8988T (cell line): ENCODE results near the gene ACTL7B.
"Not testable (repeated sequence)": the region's sequence is repeated elsewhere in the genome, so short reads cannot be mapped to it uniquely, and the experiment has no call there.

Source experiments
- DNase-seq: peaks from one replicate; pipeline ENCODE4 v3.0.0; 2011

The ACTL7B gene

DNA sequence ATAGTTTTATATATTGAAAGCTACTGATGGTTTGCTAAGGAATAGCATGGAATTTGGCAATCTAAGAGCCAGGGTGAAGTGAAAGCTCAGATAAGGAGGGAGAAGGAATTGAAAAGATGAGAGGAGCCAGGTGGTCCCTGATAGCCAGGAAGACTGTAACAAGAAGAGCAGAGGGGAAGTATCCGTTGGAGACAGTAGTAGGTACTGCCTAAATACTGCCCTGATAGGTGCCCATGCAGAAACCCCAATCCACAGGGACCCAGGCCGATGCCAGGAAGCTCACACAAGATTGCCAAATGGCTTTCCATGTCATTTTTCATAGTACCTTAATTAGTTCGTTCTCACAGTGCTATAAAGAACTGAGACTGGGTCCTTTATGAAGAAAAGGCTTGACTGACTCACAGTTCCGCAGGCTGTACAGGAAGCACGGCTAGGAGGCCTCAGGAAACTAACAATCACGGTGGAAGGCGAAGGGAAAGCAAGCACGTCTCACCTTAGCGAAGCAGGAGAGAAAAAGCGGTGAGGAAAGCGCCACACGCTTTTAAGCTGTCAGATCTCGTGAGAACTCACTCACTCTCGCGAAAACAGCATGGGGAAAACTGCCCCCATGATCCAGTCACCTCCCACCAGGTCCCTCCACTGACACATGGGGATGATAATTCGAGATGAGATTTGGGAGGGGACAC lies 13.0 kb downstream of the ACTL7B start:
- no peak for DNase-seq

DNA sequence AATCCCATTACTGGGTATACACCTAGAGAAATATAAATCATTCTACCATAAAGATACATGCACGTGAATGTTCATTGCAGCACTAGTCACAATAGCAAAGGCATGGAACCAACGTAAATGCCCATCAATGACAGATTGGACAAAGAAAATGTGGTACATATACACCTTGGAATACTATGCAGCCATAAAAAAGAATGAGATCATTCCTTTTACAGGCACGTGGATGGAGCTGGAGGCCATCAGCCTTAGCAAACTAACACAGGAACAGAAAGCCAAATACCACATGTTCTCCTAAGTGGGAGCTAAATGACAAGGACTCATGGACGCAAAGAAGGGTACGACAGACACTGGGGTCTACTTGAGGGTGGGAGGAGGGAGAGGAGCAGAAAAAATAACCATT lies 16.2 kb downstream of the ACTL7B start:
- not testable (repeated sequence) for DNase-seq

DNA sequence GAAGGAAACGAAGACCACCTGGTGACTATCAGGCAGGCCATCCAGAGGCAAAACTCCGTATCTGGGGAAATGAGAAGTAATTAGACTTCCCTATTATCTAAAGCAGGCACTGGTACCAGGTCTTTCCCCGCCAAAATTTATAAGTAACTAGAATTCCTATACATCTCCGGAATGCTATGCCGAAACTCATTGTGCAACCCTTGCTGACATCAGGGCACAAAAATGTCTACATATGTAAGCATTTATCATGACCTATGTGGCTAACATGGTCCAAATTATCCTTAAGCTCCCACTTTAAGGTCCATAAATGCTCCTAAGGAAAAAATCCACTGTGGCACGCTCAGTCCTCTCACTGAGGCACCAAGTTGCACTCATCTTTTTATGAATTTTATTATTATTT lies 17.8 kb downstream of the ACTL7B start:
- no peak for DNase-seq

DNA sequence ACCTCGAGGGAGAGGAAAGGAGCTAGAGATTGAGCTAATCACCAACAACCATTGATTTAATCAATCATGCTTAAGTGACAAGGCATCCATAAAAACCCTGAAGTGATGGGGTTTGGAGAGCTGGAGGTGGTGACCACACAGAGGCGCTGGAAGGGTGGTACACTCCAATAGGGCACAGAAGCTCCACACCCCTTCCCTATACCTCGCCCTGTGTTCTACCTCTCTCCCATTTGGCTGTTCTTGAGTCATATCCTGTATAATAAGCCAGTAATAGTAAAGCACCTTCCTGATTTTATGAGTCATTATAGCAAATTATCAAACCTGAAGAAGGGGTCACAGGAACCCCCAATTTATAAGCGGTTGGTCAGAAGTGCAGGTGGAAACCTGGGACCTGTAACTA lies 18.3 kb downstream of the ACTL7B start:
- no peak for DNase-seq

DNA sequence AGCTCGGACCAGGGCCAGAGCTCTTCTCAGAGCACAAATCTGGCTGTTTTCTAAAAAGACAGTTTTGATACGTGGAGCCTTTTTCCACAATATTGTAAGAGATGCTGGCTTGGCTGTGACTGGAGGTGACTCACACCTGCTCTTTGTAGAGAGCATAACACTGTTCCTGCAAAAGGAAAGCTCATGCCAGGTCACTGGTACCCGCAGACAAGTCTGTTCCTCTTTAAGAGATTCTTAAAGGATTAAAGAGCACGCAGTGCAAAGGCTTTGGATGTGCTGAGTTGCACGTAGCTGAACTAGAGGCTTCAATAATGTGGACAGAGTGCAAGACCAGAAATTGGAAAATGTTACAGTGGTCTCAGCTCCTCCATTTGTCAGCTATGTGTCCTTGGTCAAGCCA lies 19.0 kb downstream of the ACTL7B start:
- no peak for DNase-seq

DNA sequence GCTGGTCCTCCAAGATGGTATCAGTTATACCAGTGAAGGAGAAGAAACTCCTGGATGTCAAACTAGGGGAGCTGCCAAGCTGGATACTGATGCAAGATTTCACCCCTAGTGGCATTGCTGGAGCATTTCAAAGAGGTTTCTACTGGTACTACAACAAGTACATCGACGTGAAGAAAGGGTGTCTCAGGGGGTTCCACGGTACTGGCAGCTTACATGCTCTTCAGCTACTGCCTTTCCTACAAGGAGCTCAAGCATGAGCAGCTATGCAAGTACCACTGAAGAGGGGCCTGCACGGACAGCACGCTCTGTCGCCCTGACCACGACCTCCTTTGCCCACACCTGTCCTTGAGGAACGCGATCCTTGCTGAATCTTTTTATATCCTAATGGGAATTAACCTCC lies 19.5 kb downstream of the ACTL7B start:
- no peak for DNase-seq

DNA sequence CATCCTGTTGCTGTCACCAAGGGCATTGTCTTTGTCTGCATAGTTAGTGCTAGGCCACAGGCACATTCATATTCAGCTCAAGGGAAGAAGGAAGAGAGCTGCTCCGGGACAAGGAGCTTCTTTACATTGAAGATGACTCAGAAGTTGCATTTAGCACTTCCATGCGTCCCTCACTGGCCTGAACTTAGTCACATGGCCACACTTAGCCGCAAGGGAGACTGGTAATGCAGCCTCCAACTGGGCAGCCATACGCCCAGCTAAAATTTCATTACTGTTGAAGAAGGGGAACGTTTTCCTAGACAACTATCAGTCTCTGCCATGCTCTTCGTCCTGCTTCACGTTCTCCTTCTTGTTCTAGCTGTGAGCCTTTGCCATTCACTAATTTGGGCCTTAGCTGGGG lies 20.0 kb downstream of the ACTL7B start:
- DNase-seq, result no peak

DNA sequence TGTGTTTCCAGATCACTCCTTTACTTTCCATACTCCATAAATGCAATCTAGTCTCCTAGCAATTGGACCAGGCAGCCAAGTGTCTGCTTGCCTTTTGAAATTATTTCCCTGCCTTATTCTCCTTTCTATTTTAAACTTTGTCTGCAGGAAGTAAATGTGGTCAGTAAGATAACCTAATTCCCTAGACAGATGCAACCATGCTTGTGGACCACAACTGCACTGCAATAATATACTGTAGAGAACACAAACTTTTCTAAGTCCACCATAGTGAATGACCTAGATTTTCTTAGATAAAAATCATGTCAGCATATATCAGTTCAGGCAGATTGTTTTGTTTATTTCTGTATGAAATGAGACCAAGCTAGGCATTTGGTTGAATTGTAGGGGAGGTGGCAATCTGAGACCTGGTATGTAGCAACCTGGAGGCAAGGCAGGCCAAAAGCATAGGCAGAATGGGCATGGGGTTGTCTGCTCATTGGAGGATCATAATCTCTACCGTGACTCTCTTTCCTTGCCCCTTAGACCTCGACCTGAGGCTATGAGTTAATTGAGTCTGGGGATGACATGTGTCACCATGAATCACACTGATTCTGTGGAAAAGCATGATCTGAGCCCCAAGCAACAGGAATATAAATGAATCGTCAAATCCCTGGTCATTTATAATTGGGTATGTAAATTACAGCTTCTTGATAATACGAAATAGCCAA lies 20.7 kb downstream of the ACTL7B start:
- DNase-seq, result no peak

DNA sequence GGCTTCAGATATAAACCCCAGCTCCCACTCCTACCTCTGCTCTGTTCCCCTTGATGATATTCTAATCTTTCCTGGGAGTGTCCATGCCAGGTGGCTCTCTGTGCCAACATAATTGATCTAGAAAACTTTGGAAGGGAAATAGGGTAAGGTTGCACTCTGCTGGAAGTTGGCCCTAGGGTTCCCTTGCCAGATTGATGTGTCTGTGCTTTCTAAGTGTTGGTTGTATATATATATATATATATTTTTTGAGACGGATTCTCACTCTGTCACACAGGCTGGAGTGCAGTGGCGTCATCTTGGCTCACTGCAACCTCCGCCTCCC lies 23.6 kb downstream of the ACTL7B start:
- DNase-seq, result no peak

DNA sequence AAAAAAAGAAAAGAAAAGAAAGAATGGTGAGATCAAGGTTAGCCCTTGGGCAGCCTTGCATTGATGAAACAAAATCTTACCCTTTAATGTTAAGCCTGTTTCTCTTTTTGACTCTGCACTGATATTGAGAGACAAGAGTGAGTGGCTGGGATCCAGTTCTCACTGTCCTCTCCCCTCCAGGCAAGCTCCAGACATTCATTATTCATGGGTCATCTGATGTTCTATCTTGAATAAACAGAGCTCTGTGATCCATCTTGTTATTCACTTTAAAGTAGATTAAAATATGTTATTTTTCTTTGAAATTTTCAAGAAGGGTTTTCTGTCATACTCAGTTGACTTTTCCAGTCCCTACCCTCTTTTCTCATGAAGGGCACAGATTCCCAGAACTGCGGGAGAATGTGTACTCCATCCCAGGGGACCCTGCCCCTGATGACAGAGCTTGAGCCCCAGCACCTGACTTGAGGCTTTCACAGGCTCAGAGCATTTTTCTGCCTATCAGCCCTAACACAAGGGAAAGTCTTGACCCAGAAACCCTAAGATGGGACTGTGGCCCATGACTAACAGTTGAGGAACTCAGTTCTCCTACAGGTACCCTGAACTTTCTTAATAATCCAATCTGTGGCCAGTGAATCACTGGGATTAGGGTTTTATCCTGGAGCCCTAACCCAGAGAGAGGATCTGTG lies 24.1 kb downstream of the ACTL7B start:
- DNase-seq, result no peak

DNA sequence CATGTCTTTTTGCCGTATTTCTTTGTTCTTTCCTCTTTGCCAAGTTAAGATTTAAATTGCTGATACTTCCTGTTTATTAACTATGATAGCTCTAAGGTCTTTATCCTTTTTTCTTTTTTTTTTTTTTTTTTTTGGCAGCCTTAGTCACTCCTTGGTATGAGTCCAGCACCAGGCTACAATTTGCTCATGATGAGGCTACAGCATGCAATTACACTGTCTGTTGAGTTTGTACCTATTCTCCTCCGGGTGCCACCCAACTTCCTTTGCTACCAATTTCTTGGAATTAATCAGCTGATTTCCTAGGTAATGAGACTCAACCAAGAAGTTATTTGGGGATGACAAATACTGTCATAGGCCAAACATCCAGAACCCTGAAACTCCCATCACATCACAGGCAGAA lies 25.5 kb downstream of the ACTL7B start:
- no peak for DNase-seq

DNA sequence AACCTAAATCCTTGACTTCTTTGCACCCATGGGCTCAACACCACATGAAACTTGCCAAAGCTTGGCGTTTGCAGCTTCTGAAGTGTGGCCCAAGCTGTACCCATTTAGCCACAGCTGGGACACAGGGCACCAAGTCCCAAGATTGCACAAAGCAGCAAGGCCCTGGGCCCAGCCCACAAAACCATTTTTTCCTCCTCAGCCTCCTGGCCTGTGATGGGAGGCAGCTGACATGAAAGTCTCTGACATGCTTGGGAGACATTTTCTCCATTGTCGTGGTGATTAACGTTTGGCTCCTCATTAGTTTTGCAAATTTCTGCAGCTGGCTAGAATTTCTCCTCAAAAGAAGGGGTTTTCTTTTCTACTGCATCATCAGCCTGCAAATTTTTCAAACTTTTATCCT lies 32.0 kb downstream of the ACTL7B start:
- DNase-seq, result no peak

DNA sequence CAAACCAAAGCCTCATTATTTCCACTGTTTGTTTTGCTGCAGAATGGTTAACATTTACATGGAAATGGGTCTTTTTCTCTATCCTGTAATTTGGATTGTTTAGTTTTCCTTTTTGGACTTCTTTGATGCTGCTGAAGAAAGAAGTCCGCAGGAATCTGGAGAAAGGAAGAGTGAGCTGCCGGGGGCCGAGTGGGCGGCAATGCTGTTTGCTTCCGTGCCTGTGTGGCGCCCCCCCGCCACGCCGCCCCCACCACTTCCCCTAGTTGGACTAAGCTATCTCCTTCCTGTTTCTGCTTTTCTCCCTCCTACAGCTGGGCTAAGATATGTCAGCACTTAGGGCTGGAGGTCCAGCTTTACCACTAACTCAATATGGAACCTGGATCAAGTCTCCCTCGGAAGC lies 39.7 kb downstream of the ACTL7B start:
- no peak for DNase-seq

DNA sequence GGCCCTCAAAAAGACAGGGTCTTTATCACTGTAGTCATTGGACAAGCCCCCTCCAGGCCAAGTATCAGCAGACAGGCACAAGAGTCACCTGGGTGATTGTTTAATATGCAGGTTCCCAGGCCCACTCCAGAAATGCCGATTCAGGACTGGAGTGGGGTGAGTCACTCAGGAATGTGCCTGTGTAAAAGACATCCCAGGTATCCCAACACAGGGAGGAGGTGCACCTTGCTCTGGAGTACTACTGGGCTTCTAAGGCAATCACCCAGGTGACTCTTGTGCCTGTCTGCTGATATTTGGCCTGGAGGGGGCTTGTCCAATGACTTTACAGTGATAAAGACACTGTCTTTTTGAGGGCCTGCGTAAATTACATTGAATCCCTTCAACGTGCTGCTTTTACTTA lies 40.6 kb downstream of the ACTL7B start:
- no peak for DNase-seq

DNA sequence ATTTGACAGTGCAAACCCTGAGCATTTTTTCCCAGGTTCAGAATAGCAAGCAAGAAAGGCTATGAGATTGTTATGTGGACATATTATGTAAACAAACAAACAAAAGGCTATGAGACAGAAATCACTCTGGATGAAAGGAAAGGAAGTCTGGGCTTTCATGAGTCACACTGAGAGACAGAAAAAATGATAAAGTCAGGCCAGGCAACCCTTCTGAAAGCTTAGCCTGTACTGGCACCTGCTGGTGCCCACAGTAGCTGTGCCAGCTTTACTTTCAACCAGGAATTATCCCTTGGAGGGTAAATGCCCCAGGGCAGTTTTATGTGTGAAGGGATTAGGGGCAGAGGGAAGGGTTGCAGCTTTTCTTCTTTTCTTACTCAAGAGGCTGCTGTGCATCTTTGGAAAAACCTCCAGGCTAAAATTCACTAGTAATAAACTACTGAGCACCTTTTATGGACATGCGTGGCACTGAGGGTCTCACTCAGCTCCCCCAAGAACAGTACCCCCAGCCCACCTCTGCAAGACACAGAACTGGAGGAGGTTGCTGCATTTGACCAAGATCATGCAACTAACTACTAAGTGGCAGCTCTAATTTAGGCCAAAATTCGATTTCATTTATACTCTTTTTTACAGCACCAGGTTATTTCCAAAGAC lies 41.7 kb downstream of the ACTL7B start:
- DNase-seq, result peak; percentile 20

DNA sequence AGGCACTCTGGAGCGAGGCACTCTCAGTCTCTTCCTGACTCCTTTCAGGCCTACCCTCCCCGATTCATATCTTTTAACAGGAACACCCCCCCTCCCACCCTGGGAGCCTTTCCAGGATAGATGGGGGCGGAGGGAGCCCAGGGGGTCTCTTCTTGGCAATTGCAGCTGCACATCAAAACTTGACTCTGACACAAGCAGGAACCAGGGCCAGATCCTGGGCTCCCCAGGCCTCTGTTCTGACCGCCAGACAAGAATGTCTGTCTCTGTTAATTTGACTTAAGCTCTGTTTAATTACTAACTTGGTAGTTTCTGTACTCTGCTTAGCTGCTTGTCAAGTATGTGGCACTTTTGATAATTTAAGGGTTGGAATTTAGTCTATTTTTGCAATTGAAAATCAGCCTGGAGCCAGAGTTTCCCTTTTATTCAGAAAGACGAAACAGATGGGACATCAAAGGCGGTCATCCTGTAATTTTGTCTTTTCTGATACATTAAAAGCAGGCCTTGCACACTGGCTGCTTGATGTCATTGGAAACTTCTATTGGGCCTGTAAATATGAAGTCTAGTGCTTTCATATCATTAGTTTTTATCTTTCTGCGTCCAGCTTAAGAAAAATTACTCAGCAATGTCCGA lies 43.3 kb downstream of the ACTL7B start:
- DNase-seq, result no peak

DNA sequence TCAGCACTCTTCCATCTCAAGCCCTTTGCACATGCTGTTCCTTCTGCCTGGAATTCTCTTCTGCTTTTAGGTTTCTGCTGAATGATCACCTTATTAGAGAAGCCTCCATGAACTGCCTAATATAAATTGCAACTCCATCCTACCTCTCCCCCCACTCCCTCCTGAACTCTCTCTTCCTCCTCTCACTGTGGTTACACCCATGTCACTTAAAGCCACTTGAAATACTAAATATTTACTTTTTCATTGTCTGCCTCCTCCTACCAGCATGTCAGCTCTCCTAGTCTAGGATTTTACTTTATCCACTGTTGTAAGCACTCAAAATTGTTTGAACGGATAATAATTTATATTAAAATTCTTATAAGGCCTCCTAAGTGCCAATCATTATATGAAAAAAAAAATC lies 43.8 kb downstream of the ACTL7B start:
- no peak for DNase-seq

DNA sequence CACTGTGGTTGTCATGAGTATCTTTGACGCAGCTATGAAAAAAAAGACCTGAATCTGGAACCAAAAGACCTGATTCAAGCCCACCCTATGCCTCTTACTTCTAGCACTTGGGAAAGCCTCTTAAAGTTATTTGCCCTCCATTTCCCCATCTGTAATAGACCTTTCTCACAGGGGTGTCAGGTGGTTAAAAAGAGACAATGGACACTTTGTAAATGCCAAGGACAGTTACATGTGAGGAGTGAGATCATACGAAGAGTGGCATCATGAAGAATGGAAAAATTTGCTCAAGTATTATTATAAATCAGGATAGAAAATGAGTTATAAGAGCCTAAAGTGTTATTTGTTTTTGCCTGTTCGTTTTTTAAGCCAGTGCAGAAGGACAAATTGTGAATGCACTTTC lies 46.5 kb downstream of the ACTL7B start:
- DNase-seq, result no peak
